NCI-H1417 (cell line): Measurements from ENCODE around the gene HINFP.

Experiments
- DNase-seq, 3 experiments: peaks; one replicate each; lab custom pipeline; 2025; lab: John Stamatoyannopoulos, UW

The HINFP gene, protein sequence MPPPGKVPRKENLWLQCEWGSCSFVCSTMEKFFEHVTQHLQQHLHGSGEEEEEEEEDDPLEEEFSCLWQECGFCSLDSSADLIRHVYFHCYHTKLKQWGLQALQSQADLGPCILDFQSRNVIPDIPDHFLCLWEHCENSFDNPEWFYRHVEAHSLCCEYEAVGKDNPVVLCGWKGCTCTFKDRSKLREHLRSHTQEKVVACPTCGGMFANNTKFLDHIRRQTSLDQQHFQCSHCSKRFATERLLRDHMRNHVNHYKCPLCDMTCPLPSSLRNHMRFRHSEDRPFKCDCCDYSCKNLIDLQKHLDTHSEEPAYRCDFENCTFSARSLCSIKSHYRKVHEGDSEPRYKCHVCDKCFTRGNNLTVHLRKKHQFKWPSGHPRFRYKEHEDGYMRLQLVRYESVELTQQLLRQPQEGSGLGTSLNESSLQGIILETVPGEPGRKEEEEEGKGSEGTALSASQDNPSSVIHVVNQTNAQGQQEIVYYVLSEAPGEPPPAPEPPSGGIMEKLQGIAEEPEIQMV

DNA sequence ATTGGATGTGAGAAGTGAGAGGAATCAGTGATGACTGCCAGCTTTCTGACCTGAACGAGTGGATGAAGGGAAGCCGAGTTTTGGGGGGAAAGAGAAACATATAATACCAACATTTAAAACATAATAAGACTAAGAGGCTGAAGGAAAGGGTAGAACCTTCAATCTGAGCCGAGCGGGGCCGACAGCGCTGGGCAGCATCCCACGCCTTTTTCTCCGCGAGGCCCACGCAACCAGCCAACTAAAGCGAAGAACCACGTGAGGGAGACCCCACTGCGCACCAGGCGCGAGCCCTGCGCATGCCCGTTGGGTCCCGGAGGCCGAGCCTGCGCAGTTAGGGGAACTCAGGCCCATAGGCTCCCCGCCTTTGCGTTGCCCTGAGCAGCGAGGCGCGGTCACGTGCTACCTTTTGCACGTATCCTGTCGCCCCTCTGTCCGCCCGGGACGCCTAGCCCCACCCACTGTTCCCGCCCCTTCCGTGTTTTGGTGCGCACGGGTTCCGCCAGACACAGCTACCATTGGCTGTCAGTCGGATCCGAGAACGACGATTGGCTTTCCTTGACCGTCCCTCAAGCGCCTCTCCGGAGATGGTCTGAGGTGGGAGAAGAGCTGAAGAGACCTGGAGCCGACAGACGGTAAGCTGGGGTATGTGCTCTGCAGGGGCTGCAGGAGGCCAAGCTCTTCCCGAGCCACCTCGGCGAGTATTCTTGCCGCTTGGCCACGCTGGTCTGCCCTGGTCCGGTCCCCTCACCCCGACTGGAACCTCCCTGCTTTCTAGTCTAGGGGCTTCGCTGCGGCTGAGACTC lies at the start of gene HINFP:
HINFP (plus strand) TSS at position 573 of the 803 bp plus-strand sequence. CDS start 5,365 bp downstream, outside the sequence.
- DNase-seq, result peak; percentile 99 to 100 (median 99)

DNA sequence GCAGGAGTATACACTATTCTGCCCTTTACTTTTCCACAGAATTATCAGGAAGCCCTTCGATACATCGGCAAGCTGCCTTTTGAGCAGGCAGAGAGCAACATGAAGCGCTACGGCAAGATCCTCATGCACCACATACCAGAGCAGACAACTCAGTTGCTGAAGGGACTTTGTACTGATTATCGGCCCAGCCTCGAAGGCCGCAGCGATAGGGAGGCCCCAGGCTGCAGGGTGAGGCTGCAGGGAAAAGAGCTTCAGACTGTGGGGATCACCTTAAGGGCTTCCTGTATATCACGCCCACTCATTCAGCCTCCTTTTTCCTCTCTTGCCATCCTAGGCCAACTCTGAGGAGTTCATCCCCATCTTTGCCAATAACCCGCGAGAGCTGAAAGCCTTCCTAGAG lies 43.5 kb upstream of the HINFP start:
- no peak for DNase-seq

DNA sequence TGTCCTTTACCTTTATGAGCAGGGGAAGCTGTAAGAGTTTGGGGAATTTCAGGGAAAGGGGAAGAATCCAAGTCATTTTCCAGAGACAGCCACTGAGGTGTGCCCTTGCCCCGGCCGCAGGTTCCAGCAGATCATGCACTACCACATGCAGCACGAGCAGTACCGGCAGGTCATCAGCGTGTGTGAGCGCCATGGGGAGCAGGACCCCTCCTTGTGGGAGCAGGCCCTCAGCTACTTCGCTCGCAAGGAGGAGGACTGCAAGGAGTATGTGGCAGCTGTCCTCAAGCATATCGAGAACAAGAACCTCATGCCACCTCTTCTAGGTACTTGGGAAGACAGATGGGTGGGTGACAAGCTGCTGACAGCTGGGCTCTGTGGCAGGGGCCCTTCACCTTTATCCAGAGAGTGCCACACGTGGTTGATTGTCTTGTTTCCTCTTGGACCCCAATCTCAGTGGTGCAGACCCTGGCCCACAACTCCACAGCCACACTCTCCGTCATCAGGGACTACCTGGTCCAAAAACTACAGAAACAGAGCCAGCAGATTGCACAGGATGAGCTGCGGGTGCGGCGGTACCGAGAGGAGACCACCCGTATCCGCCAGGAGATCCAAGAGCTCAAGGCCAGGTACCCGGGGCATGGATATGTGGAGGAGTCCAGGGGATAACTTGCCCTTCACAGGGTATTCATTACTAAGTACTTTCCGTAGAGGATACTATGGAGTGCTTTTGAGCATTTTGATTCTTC lies 42.5 kb upstream of the HINFP start:
- DNase-seq, result no peak

DNA sequence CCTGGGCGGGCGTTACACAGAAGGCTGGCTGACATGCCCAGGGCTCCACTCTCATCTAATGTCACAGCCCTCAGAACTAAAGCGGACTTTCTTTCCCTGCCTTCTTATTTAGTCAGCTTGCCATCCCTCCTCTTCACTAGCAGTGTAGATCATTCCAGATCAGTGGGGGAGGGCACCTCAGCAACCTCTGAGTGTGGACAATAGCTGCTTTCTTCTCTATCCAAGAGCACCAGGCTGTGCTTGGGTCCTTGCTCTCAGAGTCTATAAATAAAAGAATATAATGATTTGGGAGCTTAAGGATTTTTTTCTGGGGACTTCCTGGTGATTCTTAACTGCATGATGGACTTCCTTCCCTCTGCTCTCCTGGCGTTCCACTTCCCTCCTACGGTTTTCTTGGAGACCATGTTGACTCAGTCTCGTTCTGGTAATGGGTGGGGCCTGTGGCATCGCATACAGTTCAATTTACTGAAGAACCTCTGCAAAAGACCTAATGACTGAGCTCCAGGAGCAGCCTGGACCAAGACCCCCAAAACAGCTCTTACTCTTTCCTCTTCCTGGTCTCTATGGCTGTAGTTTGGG lies 39.6 kb upstream of the HINFP start:
- no peak for DNase-seq

DNA sequence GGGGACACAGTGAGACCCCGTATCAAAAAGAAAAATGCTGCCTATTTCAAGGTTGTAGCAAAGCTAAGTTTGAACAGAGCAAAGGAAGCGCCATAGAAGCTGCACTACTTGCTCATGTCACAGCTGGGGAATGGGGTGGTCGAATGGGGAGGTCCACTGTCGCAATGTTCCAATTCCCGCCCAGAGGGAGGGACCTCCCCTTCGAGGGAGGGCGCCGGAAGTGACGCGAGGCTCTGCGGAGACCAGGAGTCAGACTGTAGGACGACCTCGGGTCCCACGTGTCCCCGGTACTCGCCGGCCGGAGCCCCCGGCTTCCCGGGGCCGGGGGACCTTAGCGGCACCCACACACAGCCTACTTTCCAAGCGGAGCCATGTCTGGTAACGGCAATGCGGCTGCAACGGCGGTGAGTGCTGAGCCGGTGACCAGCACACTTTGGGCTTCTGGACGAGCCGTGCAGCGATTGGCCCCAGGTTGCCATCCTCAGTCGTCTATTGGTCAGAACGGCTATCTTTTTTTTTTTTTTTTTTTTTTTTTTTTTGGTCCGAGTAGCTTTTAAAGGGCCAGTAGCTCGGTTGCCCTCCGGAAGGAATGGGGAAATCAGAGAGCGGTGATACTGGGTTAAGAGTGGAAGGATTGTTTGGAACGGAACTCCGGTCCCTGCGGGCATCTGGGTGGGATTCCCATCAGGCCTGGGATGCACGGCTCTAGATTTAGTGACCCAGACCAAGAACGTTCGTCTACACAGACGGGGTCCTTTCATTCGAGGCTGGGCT lies 36.5 kb upstream of the HINFP start, which contains the start of gene HMBS:
HMBS (plus strand) TSS at position 219 of the 774 bp plus-strand sequence; CDS start at position 372, 153 bp downstream.
- peak; percentile 93 to 98 (median 98) for DNase-seq

DNA sequence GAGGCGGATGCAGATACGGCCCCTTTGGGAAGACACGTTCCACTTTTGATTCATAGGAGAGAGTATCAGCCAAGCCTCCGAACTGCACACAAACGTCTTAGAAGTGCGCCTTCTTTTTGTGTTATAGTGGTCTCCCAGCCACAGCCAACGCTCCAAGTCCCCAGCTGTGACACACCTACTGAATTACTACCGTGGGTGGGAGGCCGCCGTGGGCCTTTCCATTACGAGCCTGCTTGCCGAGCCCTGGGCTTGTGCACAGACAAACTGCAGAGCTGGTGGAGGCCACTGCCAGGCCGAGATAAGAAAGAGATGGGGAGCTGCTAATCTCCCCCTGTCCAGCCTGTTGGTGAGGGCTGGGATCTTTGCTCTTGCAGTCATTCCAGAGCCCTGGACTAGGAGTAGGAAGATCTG lies 35.9 kb upstream of the HINFP start:
- DNase-seq, result no peak

DNA sequence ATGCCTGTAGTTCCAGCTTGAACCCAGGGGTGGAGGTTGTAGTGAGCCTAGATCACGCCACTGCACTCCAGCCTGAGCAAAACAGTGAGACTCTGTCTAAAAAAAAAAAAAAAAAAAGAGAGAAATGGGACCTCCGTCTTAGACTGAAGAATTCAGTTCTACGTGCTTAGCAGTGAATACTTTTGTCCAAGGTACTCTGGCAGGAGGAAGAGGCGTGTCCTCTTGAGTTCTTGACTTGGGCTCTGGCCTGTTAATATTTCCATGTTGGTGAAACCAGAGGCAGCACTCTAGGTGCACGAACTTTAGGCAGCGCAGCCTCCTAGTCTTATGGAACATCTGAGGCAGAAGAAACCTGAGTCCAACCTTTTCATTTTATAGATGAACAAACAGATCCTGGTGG lies 34.3 kb upstream of the HINFP start:
- DNase-seq, result no peak

DNA sequence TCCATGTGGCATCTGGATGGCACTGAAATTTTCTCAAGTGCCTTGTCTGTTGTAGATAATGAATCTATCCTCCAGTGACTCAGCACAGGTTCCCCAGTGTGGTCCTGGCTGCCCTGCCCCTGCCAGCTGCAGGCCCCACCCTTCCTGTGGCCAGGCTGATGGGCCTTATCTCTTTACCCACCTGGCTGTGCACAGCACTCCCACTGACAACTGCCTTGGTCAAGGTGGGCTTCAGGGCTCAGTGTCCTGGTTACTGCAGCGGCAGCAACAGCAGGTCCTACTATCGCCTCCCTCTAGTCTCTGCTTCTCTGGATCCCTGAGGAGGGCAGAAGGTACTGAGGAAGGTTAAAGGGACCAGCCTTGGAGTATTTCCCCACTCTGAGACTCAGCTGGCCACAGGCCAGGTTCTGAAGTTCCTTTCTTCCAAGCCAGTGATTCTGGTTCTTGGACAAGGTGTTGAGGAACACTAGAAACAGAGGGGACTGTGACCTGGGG lies 33.6 kb upstream of the HINFP start:
- DNase-seq, result no peak

DNA sequence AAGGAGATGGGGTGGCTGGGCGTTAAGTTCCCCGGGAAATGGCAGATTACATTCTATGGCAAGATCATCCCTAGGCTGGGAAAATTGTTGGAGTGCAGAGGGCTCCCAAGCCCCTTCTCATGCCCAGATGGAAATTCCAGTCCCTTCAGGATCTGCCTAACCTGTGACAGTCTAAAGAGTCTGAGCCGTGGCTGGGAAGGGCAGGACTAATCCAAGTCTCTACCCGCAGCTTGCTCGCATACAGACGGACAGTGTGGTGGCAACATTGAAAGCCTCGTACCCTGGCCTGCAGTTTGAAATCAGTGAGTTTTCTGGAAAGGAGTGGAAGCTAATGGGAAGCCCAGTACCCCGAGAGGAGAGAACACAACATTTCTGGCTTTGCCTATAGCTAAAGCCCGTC lies 33.0 kb upstream of the HINFP start:
- DNase-seq, result no peak

DNA sequence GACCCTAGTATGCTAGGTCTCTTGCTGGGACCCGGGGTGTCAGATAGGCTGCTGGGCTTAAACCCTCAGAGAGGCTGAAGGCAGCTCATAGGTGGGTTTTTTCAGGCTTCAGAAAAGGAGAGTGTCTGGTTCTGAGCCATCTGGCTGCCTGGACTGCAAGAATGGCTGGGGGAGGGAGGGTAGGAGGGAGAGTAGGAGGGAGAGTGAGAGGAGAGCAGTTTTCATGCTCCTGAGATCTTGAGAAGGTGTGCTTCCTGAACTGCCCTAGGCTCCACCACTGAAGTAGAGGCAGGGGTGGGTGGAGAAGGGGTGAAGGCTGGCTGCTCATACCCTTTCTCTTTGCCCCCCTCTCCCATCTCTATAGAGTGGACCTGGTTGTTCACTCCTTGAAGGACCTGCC lies 32.1 kb upstream of the HINFP start:
- DNase-seq, result no peak

DNA sequence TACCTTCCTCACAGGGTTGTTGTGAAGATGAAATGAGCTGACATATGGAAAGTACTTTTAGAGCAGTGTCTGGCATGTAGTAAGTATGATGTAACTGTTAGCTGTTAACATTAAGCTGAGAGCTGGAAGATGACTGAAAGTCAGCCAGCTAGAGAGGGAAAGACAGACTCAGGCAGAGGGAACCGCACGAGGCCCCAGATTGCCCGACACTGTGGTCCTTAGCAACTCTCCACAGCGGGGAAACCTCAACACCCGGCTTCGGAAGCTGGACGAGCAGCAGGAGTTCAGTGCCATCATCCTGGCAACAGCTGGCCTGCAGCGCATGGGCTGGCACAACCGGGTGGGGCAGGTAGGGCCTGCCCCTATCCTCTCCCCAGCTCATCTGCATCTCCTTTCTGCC lies 30.2 kb upstream of the HINFP start:
- peak in 1 of 3 experiments; percentile 22 for DNase-seq

DNA sequence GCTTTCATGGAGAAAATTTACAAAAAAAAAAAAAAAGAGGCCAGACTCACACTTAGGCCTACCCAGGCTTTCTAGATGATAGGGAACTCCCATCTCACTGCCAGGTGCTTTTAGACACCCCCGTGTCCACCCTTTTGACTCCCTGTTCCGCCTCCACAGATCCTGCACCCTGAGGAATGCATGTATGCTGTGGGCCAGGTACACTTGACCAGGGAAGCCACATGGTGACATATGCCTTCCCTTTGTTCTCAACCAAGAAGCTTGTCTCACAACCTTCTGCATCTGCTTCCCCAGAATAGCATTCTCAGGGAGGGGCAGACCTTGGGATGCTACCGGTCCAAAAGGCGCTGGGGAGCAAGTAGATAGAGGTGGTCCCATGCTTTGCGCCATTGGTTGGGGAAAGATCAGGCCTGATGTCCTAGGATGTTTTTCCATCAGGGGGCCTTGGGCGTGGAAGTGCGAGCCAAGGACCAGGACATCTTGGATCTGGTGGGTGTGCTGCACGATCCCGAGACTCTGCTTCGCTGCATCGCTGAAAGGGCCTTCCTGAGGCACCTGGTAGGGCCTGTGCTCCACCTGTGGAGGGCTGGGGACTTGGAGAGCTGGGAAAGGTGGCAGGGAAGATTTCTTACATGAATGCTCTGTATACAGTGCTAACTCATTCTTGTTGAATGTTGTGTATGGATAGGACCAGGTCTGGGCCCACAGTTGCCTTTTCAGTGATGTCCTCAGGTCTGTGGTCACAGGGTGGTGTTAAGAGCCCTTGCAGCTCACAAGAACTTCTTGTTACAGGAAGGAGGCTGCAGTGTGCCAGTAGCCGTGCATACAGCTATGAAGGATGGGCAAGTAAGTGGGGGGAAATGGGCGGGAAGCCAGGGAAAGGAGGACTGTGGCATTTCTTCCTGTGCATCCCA lies 29.2 kb upstream of the HINFP start:
- DNase-seq, result peak in 1 of 3 experiments; percentile 44

DNA sequence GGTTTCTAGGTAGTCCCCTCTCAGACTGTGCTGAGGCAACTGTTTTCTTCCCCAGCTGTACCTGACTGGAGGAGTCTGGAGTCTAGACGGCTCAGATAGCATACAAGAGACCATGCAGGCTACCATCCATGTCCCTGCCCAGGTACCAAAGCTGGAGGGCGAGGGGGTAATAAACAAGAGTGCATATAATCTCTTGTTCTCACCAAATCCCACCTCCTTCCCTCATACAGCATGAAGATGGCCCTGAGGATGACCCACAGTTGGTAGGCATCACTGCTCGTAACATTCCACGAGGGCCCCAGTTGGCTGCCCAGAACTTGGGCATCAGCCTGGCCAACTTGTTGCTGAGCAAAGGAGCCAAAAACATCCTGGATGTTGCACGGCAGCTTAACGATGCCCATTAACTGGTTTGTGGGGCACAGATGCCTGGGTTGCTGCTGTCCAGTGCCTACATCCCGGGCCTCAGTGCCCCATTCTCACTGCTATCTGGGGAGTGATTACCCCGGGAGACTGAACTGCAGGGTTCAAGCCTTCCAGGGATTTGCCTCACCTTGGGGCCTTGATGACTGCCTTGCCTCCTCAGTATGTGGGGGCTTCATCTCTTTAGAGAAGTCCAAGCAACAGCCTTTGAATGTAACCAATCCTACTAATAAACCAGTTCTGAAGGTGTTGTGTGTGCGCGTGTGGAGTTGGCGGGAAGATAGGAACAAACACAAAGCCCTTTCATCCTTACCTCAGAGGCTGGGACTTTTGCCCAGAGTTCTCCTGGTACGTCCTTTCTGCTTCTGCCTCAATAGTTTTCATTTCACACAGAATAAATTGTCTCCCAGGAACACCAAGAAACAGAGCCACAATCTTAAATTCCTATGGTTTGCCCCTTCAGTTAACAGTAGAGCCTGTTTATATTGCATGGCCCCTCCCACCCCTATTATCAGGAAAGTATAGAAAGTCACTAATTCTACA lies 28.2 kb upstream of the HINFP start:
- peak in 1 of 3 experiments; percentile 52 for DNase-seq

DNA sequence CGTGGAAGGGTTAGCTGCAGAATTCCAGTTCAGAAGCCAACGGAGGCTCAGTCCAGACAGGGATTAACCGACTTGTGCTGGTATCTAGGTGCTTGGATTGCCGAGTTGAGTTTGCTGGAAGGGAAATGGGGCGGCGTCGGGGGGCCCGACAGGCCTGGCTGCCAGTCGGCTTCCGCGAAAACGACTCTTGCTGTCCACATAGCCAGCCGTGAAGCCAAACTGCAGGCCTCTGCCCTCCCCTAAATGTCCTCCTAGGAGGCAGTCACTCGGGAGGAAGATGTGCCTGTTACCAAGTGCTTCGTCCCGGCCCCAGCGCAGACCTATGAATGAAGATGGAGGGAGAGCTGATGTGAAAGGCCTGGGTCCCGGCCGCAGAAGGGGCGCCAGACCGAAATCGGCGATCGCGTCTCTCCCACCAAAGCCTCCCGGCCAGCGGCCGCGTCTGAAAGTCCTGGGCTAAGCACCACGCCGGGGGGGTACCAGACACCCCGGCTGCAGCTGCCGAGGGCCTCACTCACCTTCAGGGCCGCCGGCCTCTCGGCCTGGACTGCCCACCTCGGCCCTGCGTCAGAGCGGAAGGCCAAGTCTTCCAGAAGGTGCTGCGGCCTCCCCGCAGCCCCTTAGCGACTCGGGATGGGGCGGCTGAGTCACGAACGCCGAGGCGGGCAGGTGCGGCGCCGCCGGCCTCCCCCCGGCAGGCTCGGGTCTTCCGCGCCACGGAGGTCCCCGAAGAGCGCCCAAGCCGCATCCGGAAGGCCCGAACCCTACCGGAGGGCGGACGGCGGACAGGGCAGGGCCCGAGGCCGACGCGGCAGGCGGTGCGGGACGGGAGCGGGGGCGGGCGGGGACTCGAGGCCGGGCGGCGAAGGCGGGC lies 27.2 kb upstream of the HINFP start:
- peak in 2 of 3 experiments; percentile 64 to 68 for DNase-seq

DNA sequence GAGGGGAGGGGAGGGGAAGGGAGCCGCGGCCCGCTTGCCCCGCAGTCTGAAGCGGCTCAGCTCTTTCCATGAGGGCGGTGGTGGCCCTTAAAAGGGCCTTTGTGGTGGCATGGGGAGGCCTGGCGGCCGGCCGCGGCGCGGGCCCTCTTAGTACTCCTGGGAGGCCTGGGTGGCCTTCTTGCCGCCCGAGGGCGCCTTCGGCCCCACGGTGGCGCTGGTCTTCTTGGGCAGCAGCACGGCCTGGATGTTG lies 26.6 kb upstream of the HINFP start:
- peak in 1 of 3 experiments; percentile 60 for DNase-seq

DNA sequence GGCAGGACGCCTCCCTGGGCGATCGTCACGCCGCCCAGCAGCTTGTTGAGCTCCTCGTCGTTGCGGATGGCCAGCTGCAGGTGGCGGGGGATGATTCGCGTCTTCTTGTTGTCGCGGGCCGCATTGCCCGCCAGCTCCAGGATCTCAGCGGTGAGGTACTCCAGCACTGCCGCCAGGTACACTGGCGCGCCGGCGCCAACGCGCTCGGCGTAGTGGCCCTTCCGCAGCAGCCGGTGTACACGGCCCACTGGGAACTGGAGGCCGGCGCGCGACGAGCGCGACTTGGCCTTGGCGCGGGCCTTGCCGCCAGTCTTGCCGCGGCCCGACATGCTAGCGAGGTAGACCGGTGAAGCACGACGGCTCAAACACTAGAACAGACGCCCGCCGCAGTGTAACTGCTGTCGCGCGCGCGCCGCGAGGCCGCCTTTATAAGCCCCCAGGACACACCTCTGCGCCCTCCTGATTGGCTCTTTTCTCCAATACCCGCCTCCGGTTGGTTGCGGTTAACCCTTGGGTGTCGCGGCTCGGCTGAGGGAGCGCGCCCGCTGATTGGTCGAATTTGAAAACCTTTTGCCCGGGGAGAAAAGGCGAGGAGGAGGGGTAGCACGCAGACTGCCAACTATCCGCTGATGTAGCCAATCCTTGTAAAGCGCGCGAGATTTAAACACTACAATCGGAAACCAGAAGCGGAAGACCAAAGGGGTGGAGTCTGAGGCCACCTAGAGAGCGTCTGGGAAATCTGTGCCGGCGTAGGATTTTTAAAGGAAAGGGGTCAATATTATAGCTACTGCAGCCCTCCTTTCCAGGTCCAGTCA lies 26.1 kb upstream of the HINFP start:
- DNase-seq, result peak; percentile 98 to 100 (median 100)

DNA sequence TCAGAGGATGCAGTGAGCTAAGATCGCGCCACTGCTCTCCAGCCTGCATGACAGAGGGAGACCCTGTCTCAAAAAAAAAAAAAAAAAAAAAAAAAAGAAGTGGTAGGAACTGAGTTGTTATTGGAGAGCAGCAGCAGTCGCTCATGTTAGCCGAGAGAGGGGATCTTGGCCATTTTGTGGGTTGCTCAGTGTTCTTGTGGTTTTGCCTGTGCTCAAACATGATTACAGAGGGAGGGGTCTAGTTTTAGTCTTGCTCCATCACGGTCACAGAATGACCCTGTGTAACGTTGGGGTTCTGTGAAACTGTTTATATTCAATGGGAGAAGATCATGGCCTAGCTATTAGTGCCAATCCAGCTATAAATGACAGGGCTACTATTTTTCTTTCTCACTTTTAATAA lies 21.7 kb upstream of the HINFP start:
- DNase-seq, result no peak
